ENCODE results near the gene ATP5PB. TPM values are rescaled to one million over a fixed set of nuclear protein-coding genes. Genes with fewer than 3 reads are reported as not detected.

Gene ATP5PB
- total RNA-seq, 1 donor from 2014 or later: 24.7 TPM

GRCh38 chr1:111470596-111470995, 21.3 kb downstream of the ATP5PB start:
- intact Hi-C loops (cut with DNase I): no loop called here
- peaks cover 0 to 5% of the 10 kb centered on the region in 2 donors for H3K4me1 ChIP-seq
- TF ChIP-seq CTCF (IDR thresholded peaks at IDR 0.05): no peak
- peak overlapping the region in 1 of 2 donors; percentile 23 for H3K27ac ChIP-seq
- H3K27me3 ChIP-seq: no peaks in the 10 kb centered on the region
- peaks cover 14 to 34% of the 10 kb centered on the region in 2 donors for H3K36me3 ChIP-seq
- H3K4me3 ChIP-seq: no peak overlapping the region
- no peak for DNase-seq (ENCODE audit: low spot score in 2 of 2)
- no peaks in the 10 kb centered on the region for H3K9me3 ChIP-seq

- Histone ChIP-seq H3K27me3 (no peaks in the 10 kb centered on the region), H3K9me3 (no peaks in the 10 kb centered on the region), H3K36me3 (peaks cover 14 to 34% of the 10 kb centered on the region in 2 donors), H3K4me3 (no peak overlapping the region), H3K27ac (peak overlapping the region in 1 of 2 donors; percentile 23), H3K4me1 (peaks cover 0 to 5% of the 10 kb centered on the region in 2 donors)
- TF ChIP-seq CTCF (IDR thresholded peaks at IDR 0.05): no peak
- peak; percentile 60 to 76 for DNase-seq (ENCODE audit: low spot score in 2 of 2)
- intact Hi-C loops (cut with DNase I): no loop called here
These were observed 21.7 kb downstream of the ATP5PB start for GRCh38 chr1:111471012-111471411.

GRCh38 chr1:111471538-111471937, 22.3 kb downstream of the ATP5PB start:
- peak overlapping the region in 1 of 2 donors; percentile 31 for H3K27ac ChIP-seq
- H3K4me1 ChIP-seq: peaks cover 0 to 5% of the 10 kb centered on the region in 2 donors
- H3K36me3 ChIP-seq: peaks cover 14 to 34% of the 10 kb centered on the region in 2 donors
- TF ChIP-seq CTCF (IDR thresholded peaks at IDR 0.05): no peak
- H3K9me3 ChIP-seq: no peaks in the 10 kb centered on the region
- no peak for DNase-seq (ENCODE audit: low spot score in 2 of 2)
- no peaks in the 10 kb centered on the region for H3K27me3 ChIP-seq
- no peak overlapping the region for H3K4me3 ChIP-seq
- intact Hi-C loops (cut with DNase I): no loop called here

GRCh38 chr1:111474106-111474505, 24.8 kb downstream of the ATP5PB start:
- H3K36me3 ChIP-seq: peaks cover 9 to 12% of the 10 kb centered on the region in 2 donors
- no peak for TF ChIP-seq CTCF (IDR thresholded peaks at IDR 0.05)
- DNase-seq (ENCODE audit: low spot score in 2 of 2): no peak

GRCh38 chr1:111474521-111474920, 25.3 kb downstream of the ATP5PB start:
- no peak for TF ChIP-seq CTCF (IDR thresholded peaks at IDR 0.05)
- intact Hi-C loops (cut with DNase I): no loop called here
- Histone ChIP-seq H3K36me3 (peaks cover 5 to 11% of the 10 kb centered on the region in 2 donors), H3K27ac (peak overlapping the region; percentile 57 to 65), H3K9me3 (no peaks in the 10 kb centered on the region), H3K4me1 (peaks cover 0 to 5% of the 10 kb centered on the region in 2 donors), H3K4me3 (peak overlapping the region in 1 of 2 donors; percentile 47), H3K27me3 (no peaks in the 10 kb centered on the region)
- no peak for DNase-seq (ENCODE audit: low spot score in 2 of 2)

More at GRCh38 chr1:111474106-111474505, 24.8 kb downstream of the ATP5PB start:
- Histone ChIP-seq H3K4me1 (peaks cover 0 to 5% of the 10 kb centered on the region in 2 donors), H3K27me3 (no peaks in the 10 kb centered on the region), H3K9me3 (no peaks in the 10 kb centered on the region), H3K27ac (peak overlapping the region; percentile 57 to 65), H3K4me3 (peak overlapping the region in 1 of 2 donors; percentile 47)
- intact Hi-C loops (cut with DNase I): no loop called here

GRCh38 chr1:111475701-111476100, 26.4 kb downstream of the ATP5PB start:
- Histone ChIP-seq H3K36me3 (peaks cover 0 to 11% of the 10 kb centered on the region in 2 donors), H3K4me1 (peaks cover 0 to 5% of the 10 kb centered on the region in 2 donors), H3K4me3 (no peak overlapping the region), H3K9me3 (no peaks in the 10 kb centered on the region), H3K27ac (no peak overlapping the region), H3K27me3 (no peaks in the 10 kb centered on the region)
- TF ChIP-seq CTCF (IDR thresholded peaks at IDR 0.05): no peak
- intact Hi-C loops (cut with DNase I): no loop called here
- no peak for DNase-seq (ENCODE audit: low spot score in 2 of 2)

Measured in ascending aorta (tissue), 2 donors.